Panc1 (cell line): ENCODE results near the gene BABAM2. TPM values are rescaled to one million over a fixed set of nuclear protein-coding genes. Genes with fewer than 3 reads are reported as not detected.

Experiments
- ATAC-seq: fragments of 200-7000 bp; cut with Tn5 transposase; 2 replicates; pipeline ENCODE4 v1.9.1; 2020; ENCODE audit warnings: mild to moderate bottlenecking, moderate library complexity
- BruUV-seq: library from RNA; stranded (reverse); fragments of 400-500 nt; replicated peaks from 2 replicates; lab custom pipeline; 2021; lab: Mats Ljungman, UMichigan
- CTCF ChIA-PET: fragments of 300-600 bp; sonication (Branson Sonifier 250); formaldehyde crosslinking; loops from one replicate; lab custom pipeline; 2022; ENCODE audit warnings: antibody characterized with exemption; lab: Charles Lee
- POLR2A ChIA-PET: fragments of 300-600 bp; sonication (Branson Sonifier 250); formaldehyde crosslinking; loops from one replicate; lab custom pipeline; 2022; ENCODE audit warnings: antibody characterized with exemption; lab: Charles Lee
- DNase-seq: peaks from one replicate; pipeline ENCODE4 v3.0.0-alpha.2; 2010; ENCODE audit warnings: low read depth, low spot score
- H3K27ac ChIP-seq: 2 replicates; pipeline ENCODE4 v1.5.1; 2011; ENCODE audit warnings: mild to moderate bottlenecking, low read length, inconsistent platforms
- H3K27me3 ChIP-seq: fragments of 200-500 bp; sonication (Bioruptor generic); 2 replicates; pipeline ENCODE4 v1.6.0; 2014; ENCODE audit warnings: low read length, inconsistent platforms; ENCODE audit not compliant: control insufficient read depth, insufficient read depth
- H3K36me3 ChIP-seq: fragments of 200-500 bp; sonication (Bioruptor generic); 2 replicates; pipeline ENCODE4 v1.5.1; 2014; ENCODE audit warnings: inconsistent platforms, mild to moderate bottlenecking, low read length, moderate library complexity; ENCODE audit not compliant: control insufficient read depth, insufficient read depth
- H3K4me1 ChIP-seq: 2 replicates; pipeline ENCODE4 v1.5.1; 2011; ENCODE audit warnings: inconsistent platforms, mild to moderate bottlenecking, low read length, moderate library complexity; ENCODE audit not compliant: control insufficient read depth, insufficient read depth
- H3K4me3 ChIP-seq, 2 experiments: 2 replicates each; pipeline ENCODE4 v1.5.1; 2011 to 2012; ENCODE audit warnings: low read depth in 2 of 2, low read length in 2 of 2, mild to moderate bottlenecking in 2 of 2, inconsistent platforms in 1 of 2, moderate library complexity in 1 of 2
- H3K9me3 ChIP-seq: fragments of 200-500 bp; sonication (Bioruptor generic); 2 replicates; pipeline ENCODE4 v1.5.1; 2014; ENCODE audit warnings: low read depth, mild to moderate bottlenecking, inconsistent platforms, low read length, moderate library complexity; ENCODE audit not compliant: control insufficient read depth, insufficient read depth
- CTCF ChIP-seq: fragments of 450-650 bp; IDR thresholded peaks from 2 replicates; pipeline ENCODE4 v1.5.1; 2017; ENCODE audit warnings: mild to moderate bottlenecking
- POLR2AphosphoS5 ChIP-seq: IDR thresholded peaks from 2 replicates; pipeline ENCODE4 v1.6.1; 2012; ENCODE audit warnings: mild to moderate bottlenecking, low read depth, low read length, moderate library complexity
- REST ChIP-seq, 2 experiments: IDR thresholded peaks; 2 replicates each; pipeline ENCODE4 v1.6.1; 2011 to 2012; ENCODE audit warnings: low read depth in 2 of 2, control low read depth in 1 of 2, low read length in 1 of 2, mild to moderate bottlenecking in 1 of 2, moderate library complexity in 1 of 2; ENCODE audit not compliant: insufficient read depth in 1 of 2
- SIN3A ChIP-seq: IDR thresholded peaks from 2 replicates; pipeline ENCODE4 v1.6.1; 2012; ENCODE audit warnings: low read depth, mild to moderate bottlenecking, low read length, moderate library complexity, borderline replicate concordance; ENCODE audit not compliant: insufficient read depth
- TCF7L2 ChIP-seq: IDR thresholded peaks from 2 replicates; pipeline ENCODE4 v1.6.1; 2011; ENCODE audit warnings: mild to moderate bottlenecking, low read depth, low read length, inconsistent platforms
- in situ Hi-C: cut with HindIII; loops from 2 replicates; pipeline ENCODE4 v1.10.0; 2016; ENCODE audit warnings: low sequenced_read_pairs, low pct_unique_long_range_greater_than_20kb
- intact Hi-C: fragments of 100-400 bp; cut with micrococcal nuclease; formaldehyde crosslinking; loops from one replicate; pipeline ENCODE4 v1.10.0; 2022; ENCODE audit not compliant: unreplicated experiment
- total RNA-seq: library from RNA; stranded (reverse); gene quantifications from one replicate; pipeline ENCODE4 v1.2.1, GENCODE V29; 2021; ENCODE audit not compliant: unreplicated experiment

Gene BABAM2
- total RNA-seq, 1 experiment from 2014 or later, result 31.2 TPM

GRCh38 chr2:28365158-28365557 is 474.6 kb downstream of the BABAM2 start:
- no peak for TF ChIP-seq SIN3A
- no peak for TF ChIP-seq TCF7L2
- no peak for TF ChIP-seq CTCF
- no peak for TF ChIP-seq REST (IDR thresholded peaks at IDR 0.05; ENCODE audit: insufficient read depth in 1 of 2, low read depth in 2 of 2, low read length in 1 of 2)
- no peak for TF ChIP-seq POLR2AphosphoS5
- no peaks in the 10 kb centered on the region for H3K27me3 ChIP-seq
- intact Hi-C loops (no loop called here), in situ Hi-C loops (no loop called here)
- DNase-seq, result no peak
- ChIA-PET POLR2A (no interaction called here), CTCF (no interaction called here)
- H3K9me3 ChIP-seq, result no peaks in the 10 kb centered on the region
- no peak overlapping the region for H3K27ac ChIP-seq
- H3K4me1 ChIP-seq, result no peaks in the 10 kb centered on the region; the same call in 1 of the 2 replicates
- no peak overlapping the region for H3K4me3 ChIP-seq
- H3K36me3 ChIP-seq, result no peaks in the 10 kb centered on the region
- BruUV-seq, result no TSS peak
- no peak for ATAC-seq

- no peak for TF ChIP-seq TCF7L2
- TF ChIP-seq POLR2AphosphoS5, result no peak
- TF ChIP-seq REST (IDR thresholded peaks at IDR 0.05; ENCODE audit: insufficient read depth in 1 of 2, low read depth in 2 of 2, low read length in 1 of 2), result no peak
- TF ChIP-seq CTCF, result no peak
- TF ChIP-seq SIN3A, result no peak
Measured at GRCh38 chr2:28366149-28366495, 475.6 kb downstream of the BABAM2 start.

More at GRCh38 chr2:28366149-28366495, 475.6 kb downstream of the BABAM2 start:
- ChIA-PET POLR2A (no interaction called here), CTCF (no interaction called here)
- H3K4me3 ChIP-seq, result no peak overlapping the region
- BruUV-seq, result no TSS peak
- no peaks in the 10 kb centered on the region for H3K27me3 ChIP-seq
- ATAC-seq, result no peak
- no peak overlapping the region for H3K27ac ChIP-seq
- no peaks in the 10 kb centered on the region; the same call in 1 of the 2 replicates for H3K4me1 ChIP-seq
- in situ Hi-C loops (no loop called here), intact Hi-C loops (no loop called here)
- H3K9me3 ChIP-seq, result no peaks in the 10 kb centered on the region
- H3K36me3 ChIP-seq, result no peaks in the 10 kb centered on the region
- DNase-seq, result no peak
